GM21528 (cell line): Measurements from ENCODE around the gene LRRC37A3.
"Not testable (repeated sequence)": the region's sequence is repeated elsewhere in the genome, so short reads cannot be mapped to it uniquely, and the experiment has no call there.

Experiments used
- ATAC-seq: cut with Tn5 transposase; IDR thresholded peaks from one replicate; pipeline ENCODE4 v1.9.1; 2021; ENCODE audit warnings: mild to moderate bottlenecking, moderate library complexity; ENCODE audit not compliant: unreplicated experiment, low FRiP score

Gene LRRC37A3

DNA sequence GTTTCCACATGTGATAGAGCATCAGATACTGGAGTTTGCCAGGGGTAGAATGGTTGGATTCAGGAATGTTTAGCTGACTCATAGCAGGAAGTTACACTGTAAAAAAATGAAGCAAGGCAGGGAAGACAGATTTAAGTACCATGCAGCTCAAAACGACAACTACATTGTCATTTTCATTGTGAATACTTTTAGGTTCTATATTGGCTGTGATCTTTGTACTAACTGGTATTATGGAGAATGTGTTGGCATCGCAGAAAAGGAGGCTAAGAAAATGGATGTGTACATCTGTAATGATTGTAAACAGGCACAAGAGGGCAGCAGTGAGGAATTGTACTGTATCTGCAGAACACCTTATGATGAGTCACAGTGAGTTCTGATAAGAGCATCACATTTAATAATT lies 8.2 kb upstream of the LRRC37A3 start:
- ATAC-seq, result peak; percentile 53

DNA sequence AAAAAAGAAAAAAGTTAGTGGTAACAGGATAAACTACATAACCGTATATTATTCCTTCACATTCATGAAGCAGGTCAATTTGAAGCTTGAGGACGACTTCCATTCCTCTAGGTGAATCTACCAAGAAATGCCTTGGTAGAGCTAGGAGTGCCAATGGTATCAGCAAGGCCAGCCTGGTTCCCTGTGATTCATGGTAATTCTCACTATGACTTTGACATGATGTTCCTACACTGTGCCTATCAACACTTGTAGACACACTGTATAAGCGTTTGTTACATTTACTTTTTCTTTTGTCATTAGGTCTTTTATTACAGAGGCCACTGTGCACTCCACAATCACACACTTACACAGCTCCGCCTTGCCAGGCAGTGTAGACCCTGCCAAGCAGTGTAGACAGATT lies 7.2 kb upstream of the LRRC37A3 start:
- ATAC-seq, result not testable (repeated sequence)

DNA sequence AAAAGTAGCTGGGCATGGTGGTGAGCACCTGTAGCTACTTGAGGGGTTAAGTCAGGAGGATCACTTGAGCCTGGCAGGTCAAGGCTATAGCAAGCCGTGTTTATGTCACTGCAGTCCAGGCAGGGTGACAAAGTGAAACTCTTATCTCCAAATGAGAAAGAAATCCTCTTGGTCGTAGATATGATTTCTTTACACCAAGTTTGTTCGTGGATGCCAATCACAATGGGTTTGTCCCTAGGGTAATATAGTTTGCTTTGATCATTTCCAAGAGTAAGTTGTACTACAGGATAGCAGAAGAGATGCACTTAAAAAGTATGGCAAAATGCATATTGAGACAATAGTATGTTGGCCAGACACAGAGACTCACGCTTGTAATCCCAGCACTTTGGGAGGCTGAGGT lies 6.0 kb upstream of the LRRC37A3 start:
- not testable (repeated sequence) for ATAC-seq

DNA sequence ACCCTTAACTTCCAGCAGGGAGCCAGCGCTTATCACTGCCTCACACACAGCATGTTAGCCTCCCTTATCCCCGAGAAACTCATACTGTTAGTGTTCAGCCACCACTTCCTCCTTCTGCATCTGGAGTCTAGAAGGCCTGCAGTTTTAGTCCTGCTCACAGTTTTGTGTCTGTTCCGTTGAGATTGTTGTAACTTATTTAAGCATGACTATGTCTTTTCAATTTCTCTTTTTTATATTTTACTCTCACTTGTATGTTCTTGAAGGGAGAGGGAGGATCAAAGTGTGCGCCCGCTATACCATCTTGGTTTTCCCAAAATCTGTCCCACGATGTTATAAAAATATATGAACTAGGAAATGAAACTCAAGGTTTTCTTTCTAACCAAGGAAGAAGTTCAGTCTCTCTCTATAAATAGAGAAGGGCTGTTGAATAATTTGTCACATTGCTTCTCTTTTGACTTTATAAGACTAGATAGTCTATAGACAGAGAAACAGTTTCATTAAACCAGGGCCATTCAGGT lies 3.8 kb upstream of the LRRC37A3 start:
- peak; percentile 32 for ATAC-seq

DNA sequence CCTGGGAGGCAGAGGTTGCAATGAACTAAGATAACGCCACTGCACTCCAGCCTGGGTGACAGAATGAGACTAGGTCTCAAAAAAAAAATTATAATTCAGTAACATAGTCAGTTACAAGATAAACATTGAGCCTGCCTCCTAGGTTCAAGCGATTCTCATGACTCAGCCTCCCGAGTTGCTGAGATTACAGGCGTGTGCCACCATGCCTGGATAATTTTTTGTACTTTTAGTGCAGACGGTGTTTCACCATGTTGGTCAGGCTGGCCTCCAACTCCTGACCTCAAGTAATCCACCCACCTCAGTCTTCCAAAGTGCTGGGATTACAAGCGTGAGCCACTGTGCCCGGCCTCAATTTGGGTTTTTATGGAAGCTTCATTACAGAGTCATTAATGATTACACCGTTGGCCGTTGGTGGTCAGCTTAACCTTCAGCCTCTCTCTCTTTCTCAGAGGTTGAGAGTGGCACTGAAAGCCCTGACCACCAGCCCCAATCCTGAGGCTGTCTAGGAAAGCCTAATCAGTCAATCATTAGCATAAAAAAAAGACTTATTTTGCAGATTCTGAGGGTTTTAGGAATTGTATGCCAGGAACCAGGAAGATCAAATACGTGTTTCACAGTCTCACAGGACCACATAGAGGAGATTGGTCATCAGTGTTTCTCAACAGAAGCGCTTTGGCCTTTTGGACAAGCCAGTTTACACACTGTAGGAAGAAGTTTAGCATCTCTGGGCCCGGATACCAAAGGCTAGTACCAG lies 1.3 kb upstream of the LRRC37A3 start:
- no peak for ATAC-seq

DNA sequence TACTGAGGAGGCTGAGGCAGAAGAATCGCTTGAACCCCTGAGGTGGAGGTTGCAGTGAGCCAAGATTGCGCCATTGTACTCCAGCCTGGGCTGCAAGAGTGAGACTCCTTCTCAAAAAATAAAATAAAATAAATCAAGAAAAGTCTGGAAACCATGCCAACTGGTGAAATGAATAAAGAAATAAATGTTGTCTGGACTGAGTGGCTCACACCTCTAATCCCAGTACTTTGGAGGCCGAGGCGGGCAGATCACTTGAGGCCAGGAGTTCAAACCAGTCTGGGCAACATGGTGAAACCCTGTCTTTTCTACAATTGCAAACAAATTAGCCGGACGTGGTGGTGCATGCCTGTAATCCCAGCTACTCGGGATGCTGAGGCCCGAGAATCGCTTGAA lies 744 bp upstream of the LRRC37A3 start:
- no peak for ATAC-seq

DNA sequence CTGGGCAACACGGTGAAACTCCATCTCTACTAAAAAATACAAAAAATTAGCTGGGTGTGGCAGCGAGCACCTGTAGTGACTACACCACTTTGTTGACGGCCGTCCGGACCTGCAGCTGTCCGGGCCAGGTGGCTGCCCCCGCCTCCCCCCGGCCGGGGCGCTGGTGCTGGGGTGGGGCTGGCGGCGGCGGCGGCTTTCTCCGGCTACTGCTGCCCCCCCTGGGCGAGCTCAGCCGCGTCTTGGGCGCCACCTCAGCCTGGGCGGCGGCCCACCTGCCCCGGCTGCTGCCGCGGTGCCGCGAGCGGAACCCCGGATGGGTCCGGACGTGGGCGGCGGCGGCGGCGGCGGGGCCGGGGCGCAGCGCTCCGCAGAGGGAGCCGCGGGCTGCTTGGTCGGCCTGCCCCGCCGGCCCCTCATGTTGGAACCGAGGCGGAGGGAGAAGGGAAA lies 413 bp downstream of the LRRC37A3 start:
- peak; percentile 46 for ATAC-seq

DNA sequence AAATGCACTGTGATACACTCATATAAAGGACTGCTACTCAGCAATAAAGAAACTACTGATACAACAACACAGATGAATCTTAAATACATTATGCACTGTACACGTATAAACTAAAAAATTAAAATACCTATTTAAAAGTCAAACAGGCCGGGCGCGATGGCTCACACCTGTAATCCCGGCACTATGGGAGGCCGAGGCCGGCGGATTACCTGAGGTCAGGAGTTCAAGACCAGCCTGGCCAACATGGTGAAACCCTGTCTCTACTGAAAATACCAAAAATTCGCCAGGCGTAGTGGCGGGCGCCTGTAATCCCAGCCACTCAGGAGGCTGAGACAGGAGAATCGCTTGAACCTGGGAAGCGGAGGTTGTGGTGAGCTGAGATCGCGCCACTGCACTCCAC lies 1.7 kb downstream of the LRRC37A3 start:
- ATAC-seq, result not testable (repeated sequence)

DNA sequence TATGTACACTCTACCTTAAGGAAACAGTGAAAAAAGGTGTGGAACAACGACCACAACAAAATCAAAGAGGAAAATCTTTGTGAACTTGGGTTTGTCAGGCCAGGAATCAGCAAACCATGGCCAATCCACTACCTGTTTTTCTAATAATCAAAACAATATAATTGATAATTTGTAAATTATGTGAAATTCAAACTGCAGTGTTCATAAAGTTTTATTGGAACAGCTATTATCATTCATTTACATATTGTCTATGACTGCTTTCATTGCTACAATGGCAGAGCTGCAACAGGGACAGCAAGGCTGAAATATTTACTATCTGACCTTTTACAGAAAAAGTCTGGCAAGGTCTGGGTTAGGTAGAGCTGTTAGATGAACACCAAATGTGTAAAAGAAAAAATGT lies 4.0 kb downstream of the LRRC37A3 start:
- ATAC-seq, result not testable (repeated sequence)

DNA sequence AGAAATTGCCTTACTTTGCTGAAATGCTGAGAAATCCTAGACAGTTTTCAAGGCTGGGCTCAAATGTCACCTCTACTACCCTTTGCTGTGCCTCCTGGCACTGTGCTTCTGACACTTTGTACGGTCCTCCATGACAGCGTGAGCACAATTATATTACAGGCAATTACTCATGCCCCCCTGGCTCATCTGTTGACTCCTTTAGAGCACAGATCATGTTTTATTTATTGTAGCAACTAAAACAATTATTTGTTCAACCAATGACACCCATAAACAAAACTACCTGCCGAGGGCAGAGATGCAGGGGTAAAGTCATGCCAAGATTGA lies 9.1 kb downstream of the LRRC37A3 start:
- not testable (repeated sequence) for ATAC-seq

DNA sequence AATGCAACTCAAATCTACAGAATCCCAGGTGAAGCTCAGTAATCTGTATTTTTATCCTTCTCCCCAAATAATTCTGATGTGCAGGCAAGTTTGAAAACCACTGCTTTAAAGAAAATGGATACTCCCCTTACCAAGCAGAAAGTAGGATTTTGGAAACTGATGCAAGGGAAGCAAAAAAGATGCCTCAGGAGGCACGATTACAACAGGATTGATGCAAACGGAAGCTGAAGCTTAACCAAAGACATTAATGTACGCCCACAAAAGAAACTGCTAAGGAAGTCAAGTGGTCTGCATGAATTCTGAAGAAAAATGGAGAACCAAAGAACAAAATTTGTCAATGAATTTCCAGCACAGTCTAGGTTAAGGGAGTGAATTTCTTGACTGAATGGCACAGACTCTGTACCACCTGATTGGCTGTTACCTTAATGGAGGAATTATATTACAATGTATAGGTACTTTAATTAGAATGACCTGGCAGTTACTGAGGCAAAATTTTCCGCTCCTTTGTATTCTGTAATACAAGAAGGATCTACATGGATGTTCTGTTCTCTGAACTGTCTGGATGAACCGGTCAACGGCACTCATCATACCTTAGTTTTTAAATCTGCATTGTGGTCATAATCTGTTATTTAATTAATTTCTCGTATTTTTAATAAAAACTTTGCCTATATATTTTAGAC lies 9.6 kb downstream of the LRRC37A3 start:
- not testable (repeated sequence) for ATAC-seq

DNA sequence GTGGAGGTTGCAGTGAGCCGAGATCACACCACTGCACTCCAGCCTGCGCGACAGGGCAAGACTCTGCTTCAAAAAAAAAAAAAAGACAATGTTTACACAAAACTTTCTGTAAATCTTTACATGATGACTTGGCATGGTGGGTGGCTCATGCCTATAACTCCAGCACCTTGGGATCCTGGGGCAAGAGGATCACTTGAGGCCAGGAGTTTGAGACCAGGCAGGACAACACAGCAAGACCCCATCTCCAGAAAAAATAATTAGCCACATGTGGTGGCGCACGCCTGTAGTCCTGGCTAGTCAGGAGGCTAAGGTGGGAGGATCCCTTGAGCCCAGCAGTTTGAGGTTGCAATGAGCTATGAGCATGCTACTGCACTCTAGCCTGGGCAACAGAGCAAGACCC lies 15.2 kb downstream of the LRRC37A3 start:
- ATAC-seq, result not testable (repeated sequence)

DNA sequence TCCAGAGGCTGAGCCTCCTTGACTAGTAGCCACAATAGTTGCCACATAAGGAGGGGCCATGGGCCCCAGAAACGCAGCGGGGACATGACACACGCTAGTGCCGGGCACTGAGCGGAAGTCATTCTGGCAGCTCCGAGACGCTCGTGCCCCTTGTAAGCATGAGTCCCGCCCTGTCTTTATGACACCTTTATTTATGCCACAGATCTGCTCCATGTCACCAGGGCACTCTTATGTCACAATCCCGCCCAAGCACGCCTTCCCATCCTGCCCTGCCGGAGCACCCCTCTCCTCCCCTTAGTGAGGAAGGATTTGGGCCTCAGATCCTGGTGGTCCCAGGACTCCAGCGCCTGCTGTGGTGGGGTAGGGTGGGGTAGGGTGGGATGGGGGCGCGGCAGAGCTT lies 22.1 kb downstream of the LRRC37A3 start:
- ATAC-seq, result not testable (repeated sequence)

DNA sequence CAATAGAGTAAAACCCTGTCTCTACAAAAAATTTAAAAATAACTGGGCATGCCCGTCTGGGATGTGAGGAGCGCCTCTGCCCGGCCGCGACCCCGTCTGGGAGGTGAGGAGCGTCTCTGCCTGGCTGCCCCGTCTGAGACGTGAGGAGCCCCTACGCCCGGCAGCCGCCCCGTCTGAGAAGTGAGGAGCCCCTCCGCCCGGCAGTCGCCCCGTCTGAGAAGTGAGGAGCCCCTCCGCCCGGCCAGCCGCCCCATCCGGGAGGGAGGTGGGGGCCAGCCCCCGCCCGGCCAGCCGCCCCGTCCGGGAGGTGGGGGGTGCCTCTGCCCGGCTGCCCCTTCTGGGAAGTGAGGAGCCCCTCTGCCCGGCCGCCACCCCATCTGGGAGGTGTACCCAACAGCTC lies 45.1 kb downstream of the LRRC37A3 start:
- ATAC-seq, result not testable (repeated sequence)

DNA sequence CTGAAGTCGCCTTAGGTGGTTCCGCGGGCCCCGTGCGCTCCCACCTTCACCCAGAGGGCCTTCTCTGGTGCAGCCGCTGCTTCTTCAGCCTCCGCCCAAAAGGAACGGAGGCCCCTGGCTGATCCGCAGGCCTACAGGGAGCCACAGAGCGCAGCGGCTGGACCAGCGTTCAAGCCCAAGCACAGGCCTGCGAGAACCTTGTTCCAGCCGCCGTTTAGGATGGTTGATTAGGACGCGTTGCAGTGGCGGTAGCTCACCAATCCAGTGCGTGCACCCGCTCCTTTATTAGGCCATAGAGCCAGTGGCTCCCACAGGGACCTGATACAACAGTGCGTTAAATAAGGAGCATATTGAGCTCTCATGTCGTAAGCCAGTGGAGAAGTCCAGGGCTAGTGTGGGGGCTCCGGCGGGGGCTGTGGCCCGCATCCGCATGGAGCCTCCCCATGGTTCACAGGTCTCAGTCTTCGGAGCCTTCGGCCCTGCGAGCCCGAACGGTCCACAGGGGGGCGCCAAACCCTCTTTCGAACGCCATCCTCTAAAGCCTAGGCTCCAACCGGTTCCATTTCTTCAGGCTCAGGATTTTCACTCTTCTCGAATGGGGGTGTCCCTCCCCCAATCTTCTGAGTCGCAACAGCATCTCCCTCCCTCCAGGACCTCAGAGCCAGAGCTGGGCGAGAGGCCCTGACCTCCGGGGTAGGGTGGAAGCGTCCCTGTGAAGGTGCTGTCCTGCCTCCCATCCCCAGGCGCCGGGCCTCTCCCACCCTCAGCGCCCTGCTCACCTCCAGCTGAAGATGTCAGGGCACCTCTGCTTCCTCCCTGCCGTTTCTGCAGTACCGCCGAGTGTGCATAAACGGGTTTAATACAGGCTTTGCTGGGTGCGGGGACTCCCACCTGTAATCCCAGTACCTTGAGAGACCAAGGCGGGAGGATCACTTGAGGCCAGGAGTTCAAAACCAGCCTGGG lies 71.5 kb downstream of the LRRC37A3 start:
- ATAC-seq, result not testable (repeated sequence)

DNA sequence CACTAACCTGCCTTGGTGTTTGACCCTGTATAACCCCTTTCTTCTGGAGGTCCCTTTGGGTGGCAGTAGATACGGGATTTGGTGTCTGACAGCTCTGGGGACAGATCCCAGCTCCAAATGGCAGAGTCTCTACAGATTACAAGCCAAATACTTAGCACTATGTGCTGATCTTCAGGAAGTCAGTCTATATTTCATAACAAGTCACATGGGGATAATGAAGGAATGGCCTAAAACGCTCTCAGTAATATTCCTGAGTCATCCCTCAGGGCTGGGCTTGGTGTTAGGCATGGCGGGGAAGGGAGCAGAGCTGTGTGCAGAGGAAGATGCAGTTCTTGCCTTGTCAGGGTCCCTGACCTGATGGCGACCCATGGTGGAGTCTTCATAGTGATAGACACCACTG lies 72.4 kb downstream of the LRRC37A3 start:
- ATAC-seq, result not testable (repeated sequence)

DNA sequence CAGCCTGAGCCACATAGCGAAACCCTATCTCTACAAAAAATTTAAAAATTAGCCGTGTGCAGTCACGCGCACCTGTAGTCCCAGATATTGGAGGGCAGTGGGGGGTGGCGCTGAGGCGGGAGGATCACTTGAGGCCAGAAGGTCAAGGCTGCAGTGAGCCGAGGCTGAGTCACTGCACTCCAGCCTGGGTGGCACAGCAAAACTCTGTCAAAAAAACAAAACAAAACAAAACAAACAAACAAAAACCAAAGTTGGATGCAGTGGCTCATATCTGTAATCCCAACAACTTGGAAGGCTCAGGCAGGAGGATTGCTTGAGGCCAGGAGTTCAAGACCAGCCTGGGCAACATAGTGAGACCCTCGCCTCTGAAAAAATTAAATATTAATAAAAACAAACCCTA lies 75.4 kb downstream of the LRRC37A3 start:
- ATAC-seq, result not testable (repeated sequence)

DNA sequence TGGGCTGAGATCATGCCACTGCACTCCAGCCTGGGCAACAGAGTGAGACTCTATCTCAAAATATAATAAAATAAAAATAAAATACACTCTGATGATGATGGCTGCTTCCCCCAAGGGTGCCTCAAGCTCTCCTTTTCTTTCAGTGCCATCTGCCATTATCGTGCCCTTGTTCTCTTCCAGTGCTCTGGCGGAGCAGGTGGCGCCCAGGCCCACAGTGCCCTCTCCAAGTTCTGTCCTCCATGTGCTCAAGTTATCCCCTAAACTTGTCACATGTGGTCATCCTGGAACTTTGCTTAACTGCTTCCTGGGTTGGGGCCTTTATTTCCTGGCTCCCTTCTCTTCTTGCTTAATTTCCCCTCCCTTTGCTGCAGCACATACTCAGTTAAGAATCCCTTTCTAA lies 76.4 kb downstream of the LRRC37A3 start:
- not testable (repeated sequence) for ATAC-seq

DNA sequence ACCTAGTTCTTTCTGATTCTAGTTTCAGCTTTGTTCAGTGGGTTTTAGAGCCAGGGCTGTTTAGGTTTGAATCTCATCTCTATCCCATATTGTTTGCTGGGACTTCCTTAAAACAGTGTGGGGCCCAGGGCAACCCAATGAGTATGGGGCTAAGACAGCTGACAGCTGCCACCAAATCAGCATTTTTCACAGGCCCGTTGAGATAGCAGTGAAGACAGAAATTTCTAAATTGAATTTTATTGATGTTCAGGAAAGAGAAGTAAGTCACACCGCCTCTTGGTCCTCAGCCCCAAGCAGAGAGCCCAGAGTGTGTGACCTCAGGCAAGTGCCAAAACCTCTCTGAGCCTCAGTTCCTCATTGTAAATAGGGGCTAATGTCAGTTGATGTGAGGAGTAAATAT lies 78.3 kb downstream of the LRRC37A3 start:
- not testable (repeated sequence) for ATAC-seq

DNA sequence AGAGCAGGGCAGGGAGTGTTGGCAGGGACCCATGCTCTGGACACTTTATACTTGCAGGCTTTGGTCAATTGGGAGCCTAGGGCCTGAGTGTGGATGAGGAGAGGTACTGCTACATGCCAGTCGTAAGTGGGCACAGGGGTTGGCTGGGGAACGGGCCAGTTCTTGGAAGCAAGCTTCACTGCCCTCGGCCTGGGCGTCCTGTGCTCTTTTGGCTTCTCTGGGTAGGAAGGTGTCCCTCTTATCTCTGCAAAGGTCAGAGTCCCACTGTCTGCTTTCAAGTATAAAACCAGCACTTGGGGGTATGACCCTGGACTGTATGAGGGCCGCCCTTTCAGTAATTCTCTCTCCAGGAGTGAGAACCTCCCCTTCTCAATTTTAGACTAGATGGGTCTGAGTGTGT lies 80.8 kb downstream of the LRRC37A3 start:
- not testable (repeated sequence) for ATAC-seq
